HG02970 (cell line): ENCODE results near the gene DNASE1L2.

Source experiments
- ATAC-seq: cut with Tn5 transposase; IDR thresholded peaks from one replicate; pipeline ENCODE4 v1.9.1; 2021; ENCODE audit warnings: mild to moderate bottlenecking, moderate library complexity, moderate number of reproducible peaks; ENCODE audit not compliant: unreplicated experiment, low FRiP score

Gene DNASE1L2

DNA sequence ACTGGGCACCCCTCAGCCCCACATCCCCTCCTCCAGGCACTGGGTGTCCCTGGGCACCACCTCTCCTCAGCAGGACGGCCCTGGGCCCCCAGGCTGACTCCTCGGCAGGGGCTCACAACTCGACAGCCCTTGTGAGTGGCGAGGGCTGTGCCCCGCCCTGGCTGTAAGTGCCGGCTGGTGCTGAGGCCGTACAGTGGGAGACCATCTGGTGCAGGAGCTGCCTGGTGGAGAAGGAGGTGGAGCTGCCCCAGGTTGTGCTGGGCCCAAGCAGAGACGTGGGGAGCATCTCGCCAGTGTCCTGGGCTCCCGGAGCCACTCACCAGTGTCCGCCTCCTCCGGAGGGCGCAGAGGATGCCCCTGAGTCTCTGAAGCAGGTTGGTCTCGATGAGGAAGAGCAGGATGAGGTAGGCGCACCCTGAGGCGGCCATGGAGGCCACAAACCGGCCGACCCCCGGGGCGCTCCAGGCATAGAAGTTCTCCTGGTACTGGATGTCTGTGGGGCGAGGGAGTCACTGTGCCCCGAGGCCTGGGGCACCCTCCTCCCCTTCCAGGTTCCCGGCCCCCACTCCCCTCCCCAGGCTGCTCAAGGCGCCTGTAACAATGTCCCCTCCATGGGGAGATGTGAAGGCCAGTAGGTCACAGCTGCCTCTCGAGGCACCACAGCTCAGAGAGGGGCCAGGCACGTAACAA is 46.8 kb downstream of the DNASE1L2 start:
- no peak for ATAC-seq

DNA sequence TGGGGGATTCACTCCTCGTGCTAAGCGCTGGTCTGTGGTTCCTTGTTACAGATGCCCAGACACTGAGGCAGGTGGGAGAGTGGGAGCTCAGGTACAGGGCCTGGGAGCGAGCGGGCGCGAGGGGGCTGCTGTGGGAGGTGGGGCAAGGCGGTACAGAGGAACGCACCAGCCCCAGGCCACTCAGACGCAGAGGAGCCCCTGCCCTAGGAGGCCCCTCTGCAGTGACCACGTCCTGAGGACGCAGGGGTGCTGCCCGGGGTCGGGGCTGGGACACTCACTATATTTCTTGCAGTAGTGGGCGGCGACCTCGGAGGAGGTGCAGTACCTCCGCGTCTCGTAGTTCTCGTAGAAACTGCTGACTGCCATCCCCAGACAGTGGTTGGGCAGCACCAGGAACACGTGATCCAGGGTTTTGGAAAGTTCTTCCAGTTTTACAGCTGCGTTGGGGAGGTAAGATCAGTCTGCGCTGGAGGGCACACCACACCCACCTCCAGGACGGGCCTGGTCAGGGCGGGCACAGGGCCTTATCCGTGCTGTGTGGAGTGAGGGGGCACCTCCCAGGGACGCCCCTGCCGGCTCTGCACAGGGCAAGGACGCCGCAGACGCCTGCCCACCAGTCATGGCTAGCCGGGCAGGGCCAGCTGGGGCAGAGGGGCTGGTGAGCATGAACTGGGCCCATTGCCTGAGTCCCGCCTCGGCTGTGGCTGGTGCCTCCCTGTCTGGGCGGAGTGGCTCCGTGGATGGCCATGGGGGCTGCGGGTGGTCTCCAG is 47.9 kb downstream of the DNASE1L2 start:
- no peak for ATAC-seq

DNA sequence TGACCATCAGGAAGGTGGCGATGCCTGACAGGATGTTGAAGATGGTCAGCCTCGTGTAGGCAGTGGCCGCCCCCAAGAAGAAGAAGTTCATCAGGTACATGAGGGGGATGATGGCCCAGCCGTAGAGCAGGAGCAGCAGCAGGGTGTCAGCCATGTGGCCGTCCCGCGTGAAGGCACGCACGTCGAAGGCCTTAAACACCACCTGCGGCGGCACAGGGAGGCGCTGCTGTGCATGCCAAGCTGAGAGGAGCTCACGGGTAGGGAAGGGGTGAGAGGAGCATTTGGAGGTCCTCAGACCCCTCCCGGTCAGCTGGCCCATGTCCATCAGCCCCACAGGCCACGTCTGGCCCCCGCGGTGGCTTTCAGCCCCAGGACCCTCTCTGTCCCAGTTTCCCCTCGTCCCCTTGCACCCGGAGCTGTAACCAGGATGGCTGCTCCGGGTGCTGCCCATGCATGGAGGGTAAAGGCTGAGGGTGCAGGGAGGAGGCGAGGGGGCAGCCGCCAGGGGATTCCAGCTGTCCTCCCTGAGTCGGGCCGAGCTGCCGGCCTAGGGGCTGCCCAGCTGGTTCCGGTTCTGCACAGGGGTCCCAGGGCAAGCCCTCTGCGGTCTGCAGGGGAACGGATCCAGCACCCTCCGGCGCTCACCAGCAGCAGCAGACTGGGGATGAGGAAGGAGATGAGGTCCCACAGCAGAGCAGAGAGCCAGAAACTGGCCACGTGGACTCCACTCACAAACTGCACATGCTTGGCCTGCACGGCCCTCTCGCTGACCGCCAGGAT is 48.7 kb downstream of the DNASE1L2 start:
- no peak for ATAC-seq

DNA sequence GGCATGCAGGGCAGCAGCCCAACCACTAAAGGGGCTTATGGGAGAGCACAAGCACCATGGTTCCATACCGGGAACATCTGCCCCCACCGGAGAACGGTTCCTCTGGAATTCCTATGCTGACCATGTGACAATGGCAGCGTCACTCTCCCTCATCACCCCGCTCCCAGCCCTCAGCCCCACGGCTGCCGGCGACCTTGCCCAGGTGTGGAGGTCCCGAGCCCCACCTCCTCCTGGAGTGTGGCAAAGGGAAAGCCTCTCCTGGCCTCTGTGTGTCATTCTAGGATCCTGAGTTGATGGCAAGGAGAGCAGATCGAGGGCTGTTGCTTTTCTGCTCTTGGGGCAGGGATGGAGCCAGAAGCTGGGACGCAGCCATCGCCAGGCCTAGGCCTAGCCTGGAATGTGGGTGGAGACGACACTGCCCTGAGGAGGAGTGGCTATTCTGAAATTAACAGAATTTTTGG is 49.5 kb downstream of the DNASE1L2 start:
- ATAC-seq, result no peak

DNA sequence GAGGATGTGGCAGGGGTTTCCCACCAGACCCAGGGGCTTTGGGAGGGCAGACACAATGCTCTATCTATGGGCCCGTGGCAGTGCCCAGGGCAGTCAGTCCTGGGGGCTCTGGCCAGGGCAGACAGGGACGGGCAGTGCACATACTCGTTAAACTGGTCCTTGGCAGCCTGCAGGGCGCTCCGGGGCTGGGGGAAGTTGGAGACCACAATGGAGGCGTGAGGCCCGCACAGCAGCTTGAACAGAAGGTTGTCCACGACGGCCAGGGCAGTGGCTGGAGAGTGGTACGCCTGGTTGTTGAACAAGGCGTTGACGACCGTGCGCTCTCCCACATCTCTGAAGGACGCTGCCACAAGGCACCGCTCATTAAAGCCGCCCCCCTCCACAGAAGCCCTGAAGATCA is 50.3 kb downstream of the DNASE1L2 start:
- no peak for ATAC-seq

DNA sequence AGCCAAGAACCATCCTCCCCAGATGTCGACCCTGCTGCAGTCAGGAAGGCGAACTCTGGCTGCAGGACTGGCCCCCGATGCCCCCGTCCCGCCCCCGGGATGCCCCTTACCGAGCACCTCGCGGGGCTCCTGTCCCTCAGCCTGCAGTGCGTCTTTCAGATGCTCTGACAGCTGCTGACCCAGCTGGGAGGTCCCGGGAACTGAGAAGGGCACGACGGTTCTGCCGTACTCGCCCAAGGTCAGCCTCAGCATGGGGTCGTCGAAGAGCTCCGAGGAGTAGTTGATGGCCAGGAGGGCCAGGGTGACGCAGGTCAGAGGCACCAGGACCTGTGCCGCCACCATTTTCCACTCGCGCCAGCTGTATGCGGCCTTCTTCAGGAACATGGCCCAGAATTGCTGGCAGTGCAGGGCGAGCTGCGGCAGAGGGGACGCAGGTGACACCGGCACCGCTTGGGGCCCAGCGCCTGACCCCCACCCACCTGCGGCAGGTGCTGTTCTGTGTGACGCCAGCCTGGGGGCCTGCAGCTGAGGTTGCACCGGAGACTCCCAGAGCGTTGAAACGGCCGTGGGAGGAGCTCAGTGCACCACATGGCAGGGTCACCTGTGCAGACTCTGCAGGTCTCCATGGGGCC is 51.8 kb downstream of the DNASE1L2 start:
- no peak for ATAC-seq
